ENCODE measurements around the gene PRDM10.

PRDM10 gene

DNA sequence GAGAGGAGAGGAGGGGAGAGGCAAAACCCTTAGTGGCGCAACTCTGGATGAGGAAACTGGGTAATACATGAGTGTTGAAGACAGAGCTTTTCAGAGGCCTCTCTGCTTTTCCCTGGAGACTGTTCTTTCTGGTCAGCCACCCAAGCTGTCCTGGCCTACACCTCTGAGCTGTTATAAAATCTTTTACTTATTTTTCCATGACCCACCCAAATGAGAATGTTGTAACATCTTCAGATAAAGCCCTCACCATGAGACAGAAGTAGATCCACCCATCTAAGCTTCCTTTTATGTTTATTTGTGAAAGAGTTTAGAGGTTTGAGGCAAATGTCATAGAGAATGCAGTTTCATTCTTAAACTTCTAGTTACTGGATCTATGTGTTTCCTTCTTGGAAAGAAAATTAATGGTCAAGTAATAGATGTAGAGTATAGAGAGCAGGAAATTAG is 46.7 kb upstream of the PRDM10 start:
- Histone ChIP-seq H2AFZ (ENCODE audit: low read depth, low read length) (no peak overlapping the region), H4K20me1 (ENCODE audit: insufficient read depth, low read length) (no peaks in the 10 kb centered on the region), H3K79me2 (ENCODE audit: insufficient read depth, low read length) (no peaks in the 10 kb centered on the region), H3K9ac (ENCODE audit: low read depth, low read length) (no peak overlapping the region), H3K36me3 (ENCODE audit: insufficient read depth, low read length) (no peaks in the 10 kb centered on the region), H3K4me1 (ENCODE audit: insufficient read depth, low read length) (no peaks in the 10 kb centered on the region), H3K27me3 (ENCODE audit: insufficient read depth, low read length, poor library complexity) (peaks cover 3% of the 10 kb centered on the region), H3K9me3 (ENCODE audit: insufficient read depth, low read length, severe bottlenecking) (peaks cover 2% of the 10 kb centered on the region), H3K4me2 (ENCODE audit: insufficient read depth, low read length) (no peak overlapping the region), H3K4me3 (ENCODE audit: low read depth in 1 of 2, low read length in 2 of 2) (no peak overlapping the region), H3K27ac (ENCODE audit: low read length) (no peak overlapping the region)
- ATAC-seq (ENCODE audit: insufficient read depth, low read depth) (no peak), DNase-seq (no peak)
- TF ChIP-seq, protein P1, sequence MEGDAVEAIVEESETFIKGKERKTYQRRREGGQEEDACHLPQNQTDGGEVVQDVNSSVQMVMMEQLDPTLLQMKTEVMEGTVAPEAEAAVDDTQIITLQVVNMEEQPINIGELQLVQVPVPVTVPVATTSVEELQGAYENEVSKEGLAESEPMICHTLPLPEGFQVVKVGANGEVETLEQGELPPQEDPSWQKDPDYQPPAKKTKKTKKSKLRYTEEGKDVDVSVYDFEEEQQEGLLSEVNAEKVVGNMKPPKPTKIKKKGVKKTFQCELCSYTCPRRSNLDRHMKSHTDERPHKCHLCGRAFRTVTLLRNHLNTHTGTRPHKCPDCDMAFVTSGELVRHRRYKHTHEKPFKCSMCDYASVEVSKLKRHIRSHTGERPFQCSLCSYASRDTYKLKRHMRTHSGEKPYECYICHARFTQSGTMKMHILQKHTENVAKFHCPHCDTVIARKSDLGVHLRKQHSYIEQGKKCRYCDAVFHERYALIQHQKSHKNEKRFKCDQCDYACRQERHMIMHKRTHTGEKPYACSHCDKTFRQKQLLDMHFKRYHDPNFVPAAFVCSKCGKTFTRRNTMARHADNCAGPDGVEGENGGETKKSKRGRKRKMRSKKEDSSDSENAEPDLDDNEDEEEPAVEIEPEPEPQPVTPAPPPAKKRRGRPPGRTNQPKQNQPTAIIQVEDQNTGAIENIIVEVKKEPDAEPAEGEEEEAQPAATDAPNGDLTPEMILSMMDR (IDR thresholded peaks at IDR 0.05; ENCODE audit: borderline replicate concordance, extremely low read depth, low read length, poor library complexity, severe bottlenecking), result no peak
- no peak for TF ChIP-seq EZH2 (IDR thresholded peaks at IDR 0.05; ENCODE audit: borderline replicate concordance, low read depth, low read length, severe bottlenecking)

DNA sequence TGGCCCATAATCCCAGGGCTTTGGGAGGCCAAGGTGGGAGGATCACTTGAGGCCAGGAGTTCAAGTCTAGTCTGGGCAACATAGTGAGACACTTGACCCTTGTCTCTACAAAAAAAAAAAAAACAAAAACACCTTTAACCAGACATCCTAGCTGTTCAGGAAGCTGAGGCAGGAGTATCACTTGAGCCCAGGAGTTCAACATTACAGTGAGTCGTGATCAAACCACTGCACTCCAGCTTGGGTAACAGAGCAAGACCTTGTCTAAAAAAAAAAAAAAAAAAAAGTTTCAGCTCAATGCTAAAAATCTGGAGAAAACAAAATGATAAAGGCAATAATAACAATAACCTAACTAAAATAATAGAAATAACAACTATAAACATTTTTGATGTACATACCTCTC is 44.5 kb upstream of the PRDM10 start:
- DNase-seq (no peak), ATAC-seq (ENCODE audit: insufficient read depth, low read depth) (no peak)
- no peak overlapping the region for H3K4me2 ChIP-seq (ENCODE audit: insufficient read depth, low read length)
- H3K4me1 ChIP-seq (ENCODE audit: insufficient read depth, low read length), result no peaks in the 10 kb centered on the region
- H3K36me3 ChIP-seq (ENCODE audit: insufficient read depth, low read length), result no peaks in the 10 kb centered on the region
- TF ChIP-seq, protein P1 (IDR thresholded peaks at IDR 0.05; ENCODE audit: borderline replicate concordance, extremely low read depth, low read length, poor library complexity, severe bottlenecking), result no peak
- no peak for TF ChIP-seq EZH2 (IDR thresholded peaks at IDR 0.05; ENCODE audit: borderline replicate concordance, low read depth, low read length, severe bottlenecking)
- no peak overlapping the region for H3K4me3 ChIP-seq (ENCODE audit: low read depth in 1 of 2, low read length in 2 of 2)
- H3K9me3 ChIP-seq (ENCODE audit: insufficient read depth, low read length, severe bottlenecking), result peaks cover 5% of the 10 kb centered on the region
- H2AFZ ChIP-seq (ENCODE audit: low read depth, low read length), result no peak overlapping the region
- no peaks in the 10 kb centered on the region for H4K20me1 ChIP-seq (ENCODE audit: insufficient read depth, low read length)
- H3K9ac ChIP-seq (ENCODE audit: low read depth, low read length), result no peak overlapping the region
- H3K27ac ChIP-seq (ENCODE audit: low read length), result no peak overlapping the region
- H3K27me3 ChIP-seq (ENCODE audit: insufficient read depth, low read length, poor library complexity), result no peaks in the 10 kb centered on the region
- no peaks in the 10 kb centered on the region for H3K79me2 ChIP-seq (ENCODE audit: insufficient read depth, low read length)

DNA sequence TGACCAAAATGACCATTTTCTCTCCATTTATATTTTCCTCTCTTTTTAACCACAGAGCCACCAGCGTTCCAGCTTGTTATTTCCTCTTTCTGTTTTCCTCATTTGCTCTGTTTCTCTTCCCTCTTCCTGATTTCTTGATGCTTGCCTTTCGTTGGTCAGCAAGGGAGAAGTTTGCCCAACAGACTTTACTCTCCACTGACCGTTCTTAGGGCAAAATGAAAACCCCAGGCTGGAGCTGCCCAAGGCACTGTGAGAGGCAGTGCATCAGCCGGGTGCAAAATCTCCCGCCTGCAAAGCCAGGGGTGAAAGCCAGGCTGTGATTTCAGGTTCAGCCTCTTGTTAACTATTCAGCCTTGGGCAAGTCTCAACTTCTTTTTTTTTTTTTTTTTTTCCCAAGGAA is 40.9 kb upstream of the PRDM10 start:
- Histone ChIP-seq H3K4me2 (ENCODE audit: insufficient read depth, low read length) (no peak overlapping the region), H4K20me1 (ENCODE audit: insufficient read depth, low read length) (no peaks in the 10 kb centered on the region), H3K9ac (ENCODE audit: low read depth, low read length) (no peak overlapping the region), H3K27ac (ENCODE audit: low read length) (no peak overlapping the region), H3K79me2 (ENCODE audit: insufficient read depth, low read length) (no peaks in the 10 kb centered on the region), H3K9me3 (ENCODE audit: insufficient read depth, low read length, severe bottlenecking) (peaks cover 5% of the 10 kb centered on the region), H3K4me1 (ENCODE audit: insufficient read depth, low read length) (no peaks in the 10 kb centered on the region), H3K36me3 (ENCODE audit: insufficient read depth, low read length) (no peaks in the 10 kb centered on the region), H3K4me3 (ENCODE audit: low read depth in 1 of 2, low read length in 2 of 2) (no peak overlapping the region), H2AFZ (ENCODE audit: low read depth, low read length) (no peak overlapping the region), H3K27me3 (ENCODE audit: insufficient read depth, low read length, poor library complexity) (no peaks in the 10 kb centered on the region)
- DNase-seq (no peak), ATAC-seq (ENCODE audit: insufficient read depth, low read depth) (no peak)
- no peak for TF ChIP-seq EZH2 (IDR thresholded peaks at IDR 0.05; ENCODE audit: borderline replicate concordance, low read depth, low read length, severe bottlenecking)
- TF ChIP-seq, protein P1 (IDR thresholded peaks at IDR 0.05; ENCODE audit: borderline replicate concordance, extremely low read depth, low read length, poor library complexity, severe bottlenecking), result no peak

DNA sequence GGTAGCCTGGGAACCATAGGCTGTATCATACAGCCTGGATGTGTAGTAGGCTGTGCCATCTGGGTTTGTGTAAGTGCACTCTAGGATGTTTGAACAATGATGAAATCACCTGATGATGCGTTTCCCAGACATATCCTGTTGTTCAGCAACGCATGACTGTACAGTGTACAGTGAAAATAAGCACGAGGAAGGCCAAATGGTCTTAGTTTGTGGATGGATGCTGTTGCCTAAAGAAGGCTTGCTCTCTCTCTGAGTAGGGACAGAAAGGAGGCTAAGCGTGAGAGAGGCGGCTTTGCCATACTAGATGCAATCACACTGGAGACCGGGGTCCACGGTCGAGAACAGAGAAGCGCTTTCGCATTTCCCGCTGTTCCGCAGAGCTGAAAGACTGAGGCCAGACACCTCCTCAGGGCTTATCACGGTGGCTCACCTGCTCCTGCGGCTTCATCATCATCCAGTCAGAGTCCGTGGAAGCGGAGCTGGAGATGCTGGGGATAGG is 39.5 kb upstream of the PRDM10 start:
- DNase-seq (no peak), ATAC-seq (ENCODE audit: insufficient read depth, low read depth) (no peak)
- H3K4me1 ChIP-seq (ENCODE audit: insufficient read depth, low read length), result no peaks in the 10 kb centered on the region
- H3K9me3 ChIP-seq (ENCODE audit: insufficient read depth, low read length, severe bottlenecking), result peaks cover 5% of the 10 kb centered on the region
- H2AFZ ChIP-seq (ENCODE audit: low read depth, low read length), result no peak overlapping the region
- no peak overlapping the region for H3K27ac ChIP-seq (ENCODE audit: low read length)
- H3K79me2 ChIP-seq (ENCODE audit: insufficient read depth, low read length), result no peaks in the 10 kb centered on the region
- H3K27me3 ChIP-seq (ENCODE audit: insufficient read depth, low read length, poor library complexity), result no peaks in the 10 kb centered on the region
- no peak overlapping the region for H3K4me3 ChIP-seq (ENCODE audit: low read depth in 1 of 2, low read length in 2 of 2)
- H3K36me3 ChIP-seq (ENCODE audit: insufficient read depth, low read length), result no peaks in the 10 kb centered on the region
- no peak overlapping the region for H3K9ac ChIP-seq (ENCODE audit: low read depth, low read length)
- H4K20me1 ChIP-seq (ENCODE audit: insufficient read depth, low read length), result no peaks in the 10 kb centered on the region
- no peak for TF ChIP-seq EZH2 (IDR thresholded peaks at IDR 0.05; ENCODE audit: borderline replicate concordance, low read depth, low read length, severe bottlenecking)
- TF ChIP-seq, protein P1 (IDR thresholded peaks at IDR 0.05; ENCODE audit: borderline replicate concordance, extremely low read depth, low read length, poor library complexity, severe bottlenecking), result no peak
- H3K4me2 ChIP-seq (ENCODE audit: insufficient read depth, low read length), result no peak overlapping the region
